Stimulated activated naive CD8-positive, alpha-beta T cell treated with anti-CD3 and anti-CD28 coated beads, Interleukin-15, amount 100 ng/mL, for 72 hours (primary cell): Measurements from ENCODE around the gene C1QTNF9B.

ENCODE experiments used
- ATAC-seq: fragments of 150-1000 bp; cut with Tn5 transposase; 2 replicates; pipeline ENCODE4 v1.10.0; 2021; ENCODE audit warnings: mild to moderate bottlenecking, moderate library complexity
- DNase-seq, 2 donors: peaks; one replicate each; pipeline ENCODE4 v3.0.0; 2021 to 2022
- H3K27ac Mint-ChIP-seq, 2 donors: one replicate each; pipeline ENCODE4 v1.8.0; 2022; ENCODE audit warnings: mild to moderate bottlenecking in 2 of 2, mixed read lengths in 2 of 2, moderate library complexity in 2 of 2
- H3K27me3 Mint-ChIP-seq: one replicate; pipeline ENCODE4 v1.8.0; 2022; ENCODE audit warnings: mixed read lengths
- H3K4me1 Mint-ChIP-seq: one replicate; pipeline ENCODE4 v1.8.0; 2022; ENCODE audit warnings: mild to moderate bottlenecking, mixed read lengths
- H3K4me3 Mint-ChIP-seq, 2 donors: one replicate each; pipeline ENCODE4 v1.8.0; 2022; ENCODE audit warnings: mild to moderate bottlenecking in 2 of 2, mixed read lengths in 2 of 2, moderate library complexity in 1 of 2
- H3K9me3 Mint-ChIP-seq, 2 donors: one replicate each; pipeline ENCODE4 v1.8.0; 2022; ENCODE audit warnings: mixed read lengths in 2 of 2

C1QTNF9B gene

GRCh38 chr13:23877286-23877685 lies 20.0 kb downstream of the C1QTNF9B start:
- no peak for ATAC-seq
- Mint-ChIP-seq H3K27me3 (no peaks in the 10 kb centered on the region), H3K9me3 (no peaks in the 10 kb centered on the region), H3K27ac (no peak overlapping the region), H3K4me3 (no peak overlapping the region), H3K4me1 (no peaks in the 10 kb centered on the region)
- DNase-seq: no peak

GRCh38 chr13:23876265-23876664 lies 21.0 kb downstream of the C1QTNF9B start:
- Mint-ChIP-seq H3K9me3 (no peaks in the 10 kb centered on the region), H3K27ac (no peak overlapping the region)

GRCh38 chr13:23871616-23872220 lies 25.6 kb downstream of the C1QTNF9B start:
- Mint-ChIP-seq H3K4me3 (no peak overlapping the region), H3K27me3 (no peaks in the 10 kb centered on the region), H3K4me1 (no peaks in the 10 kb centered on the region), H3K9me3 (no peaks in the 10 kb centered on the region), H3K27ac (no peak overlapping the region)
- DNase-seq: no peak
- no peak for ATAC-seq

More at GRCh38 chr13:23876265-23876664, 21.0 kb downstream of the C1QTNF9B start:
- ATAC-seq (no peak), DNase-seq (no peak)
- Mint-ChIP-seq H3K27me3 (no peaks in the 10 kb centered on the region), H3K4me3 (no peak overlapping the region), H3K4me1 (no peaks in the 10 kb centered on the region)

GRCh38 chr13:23870356-23871140 lies 26.8 kb downstream of the C1QTNF9B start:
- H3K27ac Mint-ChIP-seq: no peak overlapping the region
- H3K4me1 Mint-ChIP-seq: no peaks in the 10 kb centered on the region

GRCh38 chr13:23868521-23868920 lies 28.8 kb downstream of the C1QTNF9B start:
- Mint-ChIP-seq H3K9me3 (no peaks in the 10 kb centered on the region), H3K27me3 (no peaks in the 10 kb centered on the region), H3K4me1 (no peaks in the 10 kb centered on the region), H3K4me3 (no peak overlapping the region), H3K27ac (no peak overlapping the region)
- DNase-seq (no peak), ATAC-seq (no peak)

More at GRCh38 chr13:23870356-23871140, 26.8 kb downstream of the C1QTNF9B start:
- ATAC-seq (no peak), DNase-seq (no peak)
- Mint-ChIP-seq H3K9me3 (no peaks in the 10 kb centered on the region), H3K27me3 (no peaks in the 10 kb centered on the region), H3K4me3 (no peak overlapping the region)

- Mint-ChIP-seq H3K9me3 (no peaks in the 10 kb centered on the region), H3K27me3 (no peaks in the 10 kb centered on the region), H3K4me3 (no peak overlapping the region), H3K27ac (no peak overlapping the region), H3K4me1 (no peaks in the 10 kb centered on the region)
- ATAC-seq (no peak), DNase-seq (no peak)
These were observed 30.2 kb downstream of the C1QTNF9B start for GRCh38 chr13:23867027-23867491.

GRCh38 chr13:23866420-23867026 lies 30.8 kb downstream of the C1QTNF9B start:
- Mint-ChIP-seq H3K27ac (no peak overlapping the region), H3K9me3 (no peaks in the 10 kb centered on the region), H3K4me3 (no peak overlapping the region), H3K27me3 (no peaks in the 10 kb centered on the region), H3K4me1 (no peaks in the 10 kb centered on the region)
- ATAC-seq: no peak
- no peak for DNase-seq

GRCh38 chr13:23865906-23866305 lies 31.4 kb downstream of the C1QTNF9B start:
- no peak overlapping the region for H3K4me3 Mint-ChIP-seq

GRCh38 chr13:23865026-23865425 lies 32.3 kb downstream of the C1QTNF9B start:
- no peak overlapping the region for H3K4me3 Mint-ChIP-seq
- H3K9me3 Mint-ChIP-seq: no peaks in the 10 kb centered on the region
- no peaks in the 10 kb centered on the region for H3K27me3 Mint-ChIP-seq
- ATAC-seq (no peak), DNase-seq (no peak)
- H3K27ac Mint-ChIP-seq: no peak overlapping the region
- no peaks in the 10 kb centered on the region for H3K4me1 Mint-ChIP-seq

More at GRCh38 chr13:23865906-23866305, 31.4 kb downstream of the C1QTNF9B start:
- Mint-ChIP-seq H3K27ac (no peak overlapping the region), H3K4me1 (no peaks in the 10 kb centered on the region), H3K27me3 (no peaks in the 10 kb centered on the region), H3K9me3 (no peaks in the 10 kb centered on the region)
- ATAC-seq (no peak), DNase-seq (no peak)

GRCh38 chr13:23861310-23861709 lies 36.0 kb downstream of the C1QTNF9B start:
- H3K9me3 Mint-ChIP-seq: no peaks in the 10 kb centered on the region
- ATAC-seq: no peak
- no peak for DNase-seq
- H3K4me3 Mint-ChIP-seq: no peak overlapping the region
- H3K27me3 Mint-ChIP-seq: no peaks in the 10 kb centered on the region
- H3K4me1 Mint-ChIP-seq: peaks cover 8% of the 10 kb centered on the region
- H3K27ac Mint-ChIP-seq: no peak overlapping the region

GRCh38 chr13:23859904-23860303 lies 37.4 kb downstream of the C1QTNF9B start:
- no peak for DNase-seq
- no peak for ATAC-seq
- H3K4me3 Mint-ChIP-seq: no peak overlapping the region
- no peaks in the 10 kb centered on the region for H3K27me3 Mint-ChIP-seq
- no peaks in the 10 kb centered on the region for H3K9me3 Mint-ChIP-seq
- H3K4me1 Mint-ChIP-seq: peaks cover 20% of the 10 kb centered on the region
- no peak overlapping the region for H3K27ac Mint-ChIP-seq

GRCh38 chr13:23859455-23859854 lies 37.8 kb downstream of the C1QTNF9B start:
- ATAC-seq: no peak
- Mint-ChIP-seq H3K27ac (peak overlapping the region in 1 of 2 donors; percentile 59), H3K27me3 (no peaks in the 10 kb centered on the region), H3K4me3 (no peak overlapping the region), H3K9me3 (no peaks in the 10 kb centered on the region), H3K4me1 (peaks cover 20% of the 10 kb centered on the region)
- DNase-seq: no peak

GRCh38 chr13:23858546-23858945 lies 38.8 kb downstream of the C1QTNF9B start:
- no peak for ATAC-seq
- H3K9me3 Mint-ChIP-seq: no peaks in the 10 kb centered on the region
- no peak overlapping the region for H3K4me3 Mint-ChIP-seq
- no peak for DNase-seq
- H3K4me1 Mint-ChIP-seq: peaks cover 20% of the 10 kb centered on the region
- H3K27ac Mint-ChIP-seq: no peak overlapping the region
- no peaks in the 10 kb centered on the region for H3K27me3 Mint-ChIP-seq

GRCh38 chr13:23856008-23856750 lies 41.1 kb downstream of the C1QTNF9B start:
- H3K4me1 Mint-ChIP-seq: peaks cover 20% of the 10 kb centered on the region
- H3K4me3 Mint-ChIP-seq: no peak overlapping the region
- peak overlapping the region; percentile 6 to 74 for H3K27ac Mint-ChIP-seq
- H3K27me3 Mint-ChIP-seq: no peaks in the 10 kb centered on the region
- no peaks in the 10 kb centered on the region for H3K9me3 Mint-ChIP-seq
- no peak for ATAC-seq
- no peak for DNase-seq

- Mint-ChIP-seq H3K9me3 (no peaks in the 10 kb centered on the region), H3K4me3 (no peak overlapping the region), H3K27me3 (no peaks in the 10 kb centered on the region), H3K4me1 (peaks cover 20% of the 10 kb centered on the region), H3K27ac (no peak overlapping the region)
- ATAC-seq: no peak
- DNase-seq: no peak
These were observed 41.9 kb downstream of the C1QTNF9B start for GRCh38 chr13:23855360-23855759.
